Common myeloid progenitor, CD34-positive (primary cell): ENCODE results near the gene SMIM11.

ENCODE experiments used
- CTCF ChIA-PET: fragments of 350-600 bp; sonication (Branson Sonifier 250); formaldehyde crosslinking; loops from one replicate; lab custom pipeline; 2021; ENCODE audit warnings: antibody characterized with exemption; lab: Charles Lee
- POLR2A ChIA-PET: fragments of 350-600 bp; sonication (Branson Sonifier 250); formaldehyde crosslinking; loops from one replicate; lab custom pipeline; 2021; ENCODE audit warnings: antibody characterized with exemption; lab: Charles Lee
- DNase-seq, 3 donors: peaks; one replicate each; pipeline versions ENCODE4 v3.0.0 to v3.0.0-alpha.2; 2013
- H3K27ac ChIP-seq, 2 experiments: 1 replicate in 1 of 2; 2 replicates in 1 of 2; pipeline ENCODE4 v1.7.0; 2013; ENCODE audit warnings: inconsistent platforms in 2 of 2, low read length in 2 of 2, mild to moderate bottlenecking in 2 of 2, low read depth in 1 of 2, moderate library complexity in 1 of 2; ENCODE audit not compliant: severe bottlenecking in 2 of 2, insufficient read depth in 1 of 2, poor library complexity in 1 of 2
- H3K27me3 ChIP-seq, 5 experiments: replicated peaks in 2 of 5; 1 replicate in 3 of 5; 2 replicates in 2 of 5; pipeline versions ENCODE4 v1.6.1 to v1.7.0; 2013; ENCODE audit warnings: low read length in 4 of 5, mild to moderate bottlenecking in 2 of 5, moderate library complexity in 2 of 5, inconsistent platforms in 1 of 5; ENCODE audit not compliant: insufficient read depth in 5 of 5, control insufficient read depth in 4 of 5
- H3K36me3 ChIP-seq, 4 experiments: 1 replicate in 2 of 4; 2 replicates in 2 of 4; pipeline versions ENCODE4 v1.6.1 to v1.7.0; 2013; ENCODE audit warnings: low read length in 3 of 4, control low read depth in 1 of 4, mild to moderate bottlenecking in 1 of 4; ENCODE audit not compliant: control insufficient read depth in 4 of 4, insufficient read depth in 4 of 4
- H3K4me1 ChIP-seq, 4 experiments: 1 replicate in 3 of 4; 2 replicates in 1 of 4; pipeline versions ENCODE4 v1.6.1 to v1.7.1; 2013; ENCODE audit warnings: low read length in 3 of 4, mild to moderate bottlenecking in 3 of 4, control low read depth in 1 of 4, inconsistent platforms in 1 of 4, moderate library complexity in 1 of 4; ENCODE audit not compliant: control insufficient read depth in 4 of 4, insufficient read depth in 4 of 4; ENCODE audit errors: control extremely low read depth in 1 of 4
- H3K4me3 ChIP-seq, 7 experiments: 1 replicate in 4 of 7; 2 replicates in 3 of 7; pipeline versions ENCODE4 v1.5.1 to v1.7.0; 2013; ENCODE audit warnings: mild to moderate bottlenecking in 7 of 7, low read length in 6 of 7, moderate library complexity in 6 of 7, inconsistent platforms in 2 of 7, low read depth in 2 of 7, control low read depth in 1 of 7; ENCODE audit not compliant: insufficient read depth in 4 of 7, control insufficient read depth in 1 of 7; ENCODE audit errors: extremely low read depth in 1 of 7
- H3K9me3 ChIP-seq, 5 experiments: 1 replicate in 4 of 5; 2 replicates in 1 of 5; pipeline versions ENCODE4 v1.6.1 to v1.7.1; 2013; ENCODE audit warnings: low read length in 4 of 5, mild to moderate bottlenecking in 2 of 5, inconsistent platforms in 1 of 5, low read depth in 1 of 5, moderate library complexity in 1 of 5; ENCODE audit not compliant: control insufficient read depth in 4 of 5, insufficient read depth in 2 of 5; ENCODE audit errors: control extremely low read depth in 1 of 5
- WGBS: methylation state at CpG from one replicate; pipeline ENCODE4 v1.1.5; 2013; ENCODE audit not compliant: insufficient coverage; 5-methylcytosine and 5-hydroxymethylcytosine counted together

SMIM11 gene

DNA sequence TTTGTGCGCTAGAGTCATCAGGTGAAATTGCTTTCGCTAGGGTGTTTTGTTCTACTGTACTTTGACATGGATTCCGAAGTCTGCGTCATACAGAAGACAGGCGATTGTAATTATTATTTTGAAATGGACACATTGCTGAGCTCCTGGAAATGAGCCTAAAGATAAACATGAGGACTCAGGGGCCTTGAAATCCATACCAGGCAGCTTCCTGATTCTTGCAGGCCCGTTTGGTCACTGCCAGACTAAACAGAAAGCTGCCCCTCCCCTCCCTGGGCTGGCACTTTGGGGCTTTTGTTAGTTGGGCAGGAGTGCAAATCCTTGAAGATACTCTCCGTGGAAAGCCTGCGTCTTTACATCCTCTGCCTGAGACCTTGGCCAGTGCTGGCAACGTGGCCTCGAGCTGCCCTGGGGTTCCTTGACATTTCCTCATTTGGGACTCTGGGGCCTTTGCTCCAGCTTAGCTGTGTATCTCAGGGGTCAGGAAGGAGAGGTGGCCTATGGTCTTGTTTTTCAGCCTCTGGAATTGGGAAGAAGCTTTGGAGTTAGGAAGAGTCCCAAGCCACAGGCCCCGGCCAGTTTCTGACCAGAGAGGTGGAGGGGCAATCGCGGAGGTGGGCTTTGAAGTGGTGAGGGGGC is 38.4 kb upstream of the SMIM11 start:
- H3K27ac ChIP-seq: no peak overlapping the region
- H3K4me1 ChIP-seq: peaks cover 0 to 13% (median 0%) of the 10 kb centered on the region in 4 experiments
- no peak overlapping the region for H3K4me3 ChIP-seq
- POLR2A ChIA-PET: no interaction called here
- 89% methylated on average over 11 of the region's 13 CpGs for WGBS
- H3K36me3 ChIP-seq: no peaks in the 10 kb centered on the region
- H3K9me3 ChIP-seq: no peaks in the 10 kb centered on the region
- CTCF ChIA-PET: interaction anchor here (1.6 to 2.1 kb wide), 2 partner anchors 11 to 412 kb away, joined by 4 to 8 read pairs; no protein-coding TSS in a partner anchor
- no peak for DNase-seq
- no peaks in the 10 kb centered on the region for H3K27me3 ChIP-seq

GRCh38 chr21:34337741-34338140 is 37.6 kb upstream of the SMIM11 start:
- WGBS: 72% methylated on average over 5 of the region's 6 CpGs
- no peak overlapping the region for H3K27ac ChIP-seq
- ChIA-PET POLR2A (no interaction called here), CTCF (interaction anchor here (0.6 to 2.1 kb wide), 3 partner anchors 10 to 1613 kb away, joined by 3 to 8 read pairs (median 4); no protein-coding TSS in a partner anchor)
- peaks cover 0 to 13% (median 0%) of the 10 kb centered on the region in 4 experiments for H3K4me1 ChIP-seq
- no peaks in the 10 kb centered on the region for H3K9me3 ChIP-seq
- no peaks in the 10 kb centered on the region for H3K27me3 ChIP-seq
- no peak overlapping the region for H3K4me3 ChIP-seq
- DNase-seq: peak in 1 of 3 donors; percentile 12
- H3K36me3 ChIP-seq: no peaks in the 10 kb centered on the region

DNA sequence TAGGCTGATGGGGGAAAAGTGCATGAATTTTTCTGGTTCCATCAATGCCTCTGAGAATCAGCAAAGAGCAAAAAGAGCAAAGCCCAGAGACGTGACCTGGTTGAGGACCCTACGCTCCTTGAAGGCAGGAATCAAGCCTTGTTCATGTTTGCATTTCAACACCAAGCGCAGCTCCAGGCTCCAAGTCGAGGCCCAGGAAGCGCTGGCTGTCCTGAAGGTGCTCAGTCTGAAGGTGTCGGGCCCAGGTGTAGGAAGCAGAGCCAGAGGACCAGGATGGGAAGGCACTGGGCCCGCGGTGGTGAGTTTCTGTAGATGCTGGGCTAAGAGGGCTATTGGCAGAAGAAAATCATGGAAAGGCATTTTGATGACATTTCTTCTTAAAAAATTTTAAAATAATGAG is 37.1 kb upstream of the SMIM11 start:
- no peak overlapping the region for H3K27ac ChIP-seq
- H3K4me3 ChIP-seq: no peak overlapping the region
- peaks cover 0 to 13% (median 0%) of the 10 kb centered on the region in 4 experiments for H3K4me1 ChIP-seq
- 92% methylated on average over 6 of the region's 8 CpGs for WGBS
- DNase-seq: no peak
- POLR2A ChIA-PET: no interaction called here
- H3K36me3 ChIP-seq: no peaks in the 10 kb centered on the region
- no peaks in the 10 kb centered on the region for H3K27me3 ChIP-seq
- CTCF ChIA-PET: interaction anchor here (0.6 to 2.1 kb wide), 3 partner anchors 10 to 1613 kb away, joined by 3 to 8 read pairs (median 4); no protein-coding TSS in a partner anchor
- H3K9me3 ChIP-seq: no peaks in the 10 kb centered on the region

- H3K27ac ChIP-seq: no peak overlapping the region
- no peaks in the 10 kb centered on the region for H3K36me3 ChIP-seq
- no peak for DNase-seq
- CTCF ChIA-PET: interaction anchor here (1.3 kb wide), 1 partner anchor 8 kb away, joined by 3 read pairs; no protein-coding TSS in a partner anchor
- no peaks in the 10 kb centered on the region for H3K9me3 ChIP-seq
- peaks cover 0 to 13% (median 0%) of the 10 kb centered on the region in 4 experiments for H3K4me1 ChIP-seq
- WGBS: no CpG with 5 or more reads among the region's 3 CpGs
- no peaks in the 10 kb centered on the region for H3K27me3 ChIP-seq
- H3K4me3 ChIP-seq: no peak overlapping the region
- POLR2A ChIA-PET: interaction anchor here (0.6 to 1.0 kb wide), 2 partner anchors 67 to 532 kb away, joined by 3 to 4 read pairs; no protein-coding TSS in a partner anchor
Observed at GRCh38 chr21:34340061-34340460, 35.2 kb upstream of the SMIM11 start.

GRCh38 chr21:34342476-34342875 is 32.8 kb upstream of the SMIM11 start:
- no peaks in the 10 kb centered on the region for H3K36me3 ChIP-seq
- H3K27me3 ChIP-seq: peaks cover 0 to 2% (median 0%) of the 10 kb centered on the region in 5 experiments
- H3K4me1 ChIP-seq: peaks cover 0 to 8% (median 0%) of the 10 kb centered on the region in 4 experiments
- no peaks in the 10 kb centered on the region for H3K9me3 ChIP-seq
- ChIA-PET POLR2A (no interaction called here), CTCF (no interaction called here)
- no peak overlapping the region for H3K4me3 ChIP-seq
- no peak for DNase-seq
- 89% methylated on average over 4 of the region's 5 CpGs for WGBS
- H3K27ac ChIP-seq: no peak overlapping the region

DNA sequence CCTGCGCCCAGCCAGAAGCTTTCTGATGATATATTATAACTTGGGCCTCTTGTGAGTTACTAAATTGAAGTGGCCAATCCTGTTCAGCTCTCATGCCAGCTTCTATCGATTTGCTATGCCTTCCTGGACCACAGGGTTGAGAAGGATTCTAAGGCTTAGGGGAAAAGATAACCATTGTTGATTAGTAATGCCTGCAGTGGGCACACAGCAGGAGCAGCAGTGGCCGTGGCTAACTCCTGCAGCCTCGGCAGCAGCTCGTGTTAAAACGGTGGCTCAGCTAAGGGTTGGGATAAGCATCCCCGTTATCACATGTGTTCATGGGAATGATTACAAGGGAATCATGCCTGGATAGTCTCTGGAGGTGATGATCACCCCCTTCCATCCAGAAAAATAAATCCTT is 32.0 kb upstream of the SMIM11 start:
- CTCF ChIA-PET: interaction anchor here (1.9 kb wide), 1 partner anchor 419 kb away, joined by 12 read pairs; no protein-coding TSS in a partner anchor
- WGBS: 98% methylated on average over 7 of the region's 7 CpGs
- Histone ChIP-seq H3K4me3 (no peak overlapping the region), H3K4me1 (no peaks in the 10 kb centered on the region), H3K36me3 (no peaks in the 10 kb centered on the region), H3K9me3 (no peaks in the 10 kb centered on the region), H3K27ac (no peak overlapping the region), H3K27me3 (peaks cover 0 to 2% (median 0%) of the 10 kb centered on the region in 5 experiments)
- POLR2A ChIA-PET: no interaction called here
- no peak for DNase-seq

- H3K36me3 ChIP-seq: no peaks in the 10 kb centered on the region
- POLR2A ChIA-PET: no interaction called here
- 93% methylated on average over 13 of the region's 14 CpGs for WGBS
- CTCF ChIA-PET: interaction anchor here (1.3 to 1.9 kb wide), 2 partner anchors 9 to 420 kb away, joined by 4 to 12 read pairs; no protein-coding TSS in a partner anchor
- H3K4me3 ChIP-seq: no peak overlapping the region
- H3K9me3 ChIP-seq: no peaks in the 10 kb centered on the region
- DNase-seq: no peak
- no peak overlapping the region for H3K27ac ChIP-seq
- H3K27me3 ChIP-seq: peaks cover 0 to 2% (median 0%) of the 10 kb centered on the region in 5 experiments
- no peaks in the 10 kb centered on the region for H3K4me1 ChIP-seq
Observed at GRCh38 chr21:34343838-34344381, 31.4 kb upstream of the SMIM11 start.
